Measurements from ENCODE around the gene COL4A4. TPM values are rescaled to one million over a fixed set of nuclear protein-coding genes. Genes with fewer than 3 reads are reported as not detected.
"Not testable (repeated sequence)": the region's sequence is repeated elsewhere in the genome, so short reads cannot be mapped to it uniquely, and the experiment has no call there.

The COL4A4 gene
- total RNA-seq, 4 donors from 2014 or later = 0.90 to 5.7 (median 3.1) TPM

GRCh38 chr2:227079726-227080125 lies 84.3 kb downstream of the COL4A4 start:
- Histone ChIP-seq H3K27me3 (no peaks in the 10 kb centered on the region), H3K36me3 (no peaks in the 10 kb centered on the region), H3K27ac (no peak overlapping the region), H3K4me1 (no peaks in the 10 kb centered on the region), H3K9me3 (no peaks in the 10 kb centered on the region), H3K4me3 (no peak overlapping the region)
- DNase-seq (ENCODE audit: low spot score in 2 of 2) = no peak
- 77 to 86% methylated on average over 6 of the region's 6 CpGs for WGBS, 2 donors
- TF ChIP-seq EP300 (IDR thresholded peaks at IDR 0.05) (no peak), CTCF (IDR thresholded peaks at IDR 0.05) (no peak), POLR2A (IDR thresholded peaks at IDR 0.05) (no peak)

GRCh38 chr2:227065065-227065464 lies 98.9 kb downstream of the COL4A4 start:
- not testable (repeated sequence) for H3K27me3 ChIP-seq; H3K4me1 ChIP-seq; H3K9me3 ChIP-seq; DNase-seq (ENCODE audit: low spot score in 2 of 2); H3K4me3 ChIP-seq; H3K27ac ChIP-seq; H3K36me3 ChIP-seq
- 60 to 93% methylated on average over 9 to 10 of the region's 14 CpGs for WGBS, 2 donors

- no peak overlapping the region for H3K4me3 ChIP-seq
- no peak for TF ChIP-seq POLR2A (IDR thresholded peaks at IDR 0.05)
- TF ChIP-seq CTCF (IDR thresholded peaks at IDR 0.05) = no peak
- no peak for TF ChIP-seq EP300 (IDR thresholded peaks at IDR 0.05)
- WGBS, 2 donors = 81 to 87% methylated on average over 5 of the region's 5 CpGs
- no peaks in the 10 kb centered on the region for H3K27me3 ChIP-seq
- no peaks in the 10 kb centered on the region for H3K36me3 ChIP-seq
- no peaks in the 10 kb centered on the region for H3K4me1 ChIP-seq
- H3K9me3 ChIP-seq = no peaks in the 10 kb centered on the region
- no peak for DNase-seq (ENCODE audit: low spot score in 2 of 2)
- H3K27ac ChIP-seq = no peak overlapping the region
Observed at GRCh38 chr2:227058888-227059399, 105.1 kb downstream of the COL4A4 start.

- Histone ChIP-seq H3K4me3 (no peak overlapping the region), H3K9me3 (no peaks in the 10 kb centered on the region), H3K36me3 (no peaks in the 10 kb centered on the region), H3K4me1 (no peaks in the 10 kb centered on the region), H3K27ac (no peak overlapping the region), H3K27me3 (no peaks in the 10 kb centered on the region)
- TF ChIP-seq CTCF (IDR thresholded peaks at IDR 0.05) = no peak
- 74 to 79% methylated on average over 3 of the region's 3 CpGs for WGBS, 2 donors
- DNase-seq (ENCODE audit: low spot score in 2 of 2) = no peak
Observed at GRCh38 chr2:227057743-227058447, 106.1 kb downstream of the COL4A4 start.

- Histone ChIP-seq H3K4me1 (no peaks in the 10 kb centered on the region), H3K4me3 (no peak overlapping the region), H3K9me3 (no peaks in the 10 kb centered on the region), H3K27me3 (no peaks in the 10 kb centered on the region), H3K36me3 (no peaks in the 10 kb centered on the region), H3K27ac (no peak overlapping the region)
- no peak for DNase-seq (ENCODE audit: low spot score in 2 of 2)
- WGBS, 2 donors = 90 to 100% methylated on average over 1 of the region's 1 CpG
- no peak for TF ChIP-seq EP300 (IDR thresholded peaks at IDR 0.05)
- TF ChIP-seq POLR2A (IDR thresholded peaks at IDR 0.05) = no peak
- no peak for TF ChIP-seq CTCF (IDR thresholded peaks at IDR 0.05)
Observed at GRCh38 chr2:227057060-227057459, 106.9 kb downstream of the COL4A4 start.

Measured in tibial nerve (tissue), 4 donors.